Glutamatergic neuron (in vitro differentiated cells): Measurements from ENCODE around the gene UFSP1. TPM values are rescaled to one million over a fixed set of nuclear protein-coding genes. Genes with fewer than 3 reads are reported as not detected.
A peak's percentile ranks its signal among the peaks of the same experiment; 100 is the strongest.

Experiments
- DNase-seq: peaks from one replicate; pipeline ENCODE4 v3.0.0; 2022
- H3K27ac Mint-ChIP-seq: one replicate; pipeline ENCODE4 v1.8.0; 2020; ENCODE audit warnings: mild to moderate bottlenecking, mixed read lengths, inconsistent platforms; ENCODE audit not compliant: unreplicated experiment
- H3K27me3 Mint-ChIP-seq: one replicate; pipeline ENCODE4 v1.8.0; 2020; ENCODE audit warnings: mild to moderate bottlenecking, moderate library complexity, mixed read lengths, inconsistent platforms; ENCODE audit not compliant: unreplicated experiment
- H3K36me3 Mint-ChIP-seq: one replicate; pipeline ENCODE4 v1.8.0; 2020; ENCODE audit warnings: mild to moderate bottlenecking, mixed read lengths, inconsistent platforms; ENCODE audit not compliant: unreplicated experiment
- H3K4me1 Mint-ChIP-seq: one replicate; pipeline ENCODE4 v1.8.0; 2020; ENCODE audit warnings: mild to moderate bottlenecking, low read depth, mixed read lengths, inconsistent platforms; ENCODE audit not compliant: unreplicated experiment
- H3K4me3 Mint-ChIP-seq: one replicate; pipeline ENCODE4 v1.8.0; 2020; ENCODE audit warnings: mild to moderate bottlenecking, mixed read lengths, inconsistent platforms; ENCODE audit not compliant: unreplicated experiment
- H3K9me3 Mint-ChIP-seq: one replicate; pipeline ENCODE4 v1.8.0; 2020; ENCODE audit warnings: mild to moderate bottlenecking, moderate library complexity, mixed read lengths, inconsistent platforms; ENCODE audit not compliant: unreplicated experiment
- CTCF ChIP-seq: fragments of 200-600 bp; sonication (generic); IDR thresholded peaks from one replicate; pipeline ENCODE4 v1.5.0; 2021; ENCODE audit not compliant: partially characterized antibody, unreplicated experiment
- total RNA-seq: library from RNA; stranded (reverse); fragmentation: NEBNext Ultra II Directional; extraction: Animal tissue kit (Norgen Biotek cat#: 25700); gene quantifications from one replicate; pipeline ENCODE4 v1.2.1, GENCODE V29; 2021; ENCODE audit not compliant: unreplicated experiment

The UFSP1 gene
- total RNA-seq, 1 donor from 2014 or later, result 3.2 TPM

- peaks cover 4% of the 10 kb centered on the region for H3K27me3 Mint-ChIP-seq
- TF ChIP-seq CTCF, result no peak
- H3K36me3 Mint-ChIP-seq, result no peaks in the 10 kb centered on the region
- no peaks in the 10 kb centered on the region for H3K4me1 Mint-ChIP-seq
- H3K27ac Mint-ChIP-seq, result no peak overlapping the region
- H3K9me3 Mint-ChIP-seq, result peaks cover 1% of the 10 kb centered on the region
- no peak overlapping the region for H3K4me3 Mint-ChIP-seq
- DNase-seq, result no peak
Observed at GRCh38 chr7:100854146-100854895, 35.2 kb downstream of the UFSP1 start.

GRCh38 chr7:100852048-100852872 is 37.3 kb downstream of the UFSP1 start, which contains the start of gene SLC12A9:
SLC12A9 (plus strand) TSS chr7:100852713; CDS start chr7:100854198, 1,485 bp downstream.
- H3K36me3 Mint-ChIP-seq, result no peaks in the 10 kb centered on the region
- TF ChIP-seq CTCF, result peak; percentile 81

GRCh38 chr7:100847360-100847759 is 42.2 kb downstream of the UFSP1 start:
- no peak overlapping the region for H3K27ac Mint-ChIP-seq
- TF ChIP-seq CTCF, result no peak
- DNase-seq, result no peak
- peaks cover 1% of the 10 kb centered on the region for H3K9me3 Mint-ChIP-seq
- H3K36me3 Mint-ChIP-seq, result no peaks in the 10 kb centered on the region
- H3K4me1 Mint-ChIP-seq, result peaks cover 3% of the 10 kb centered on the region
- peaks cover 2% of the 10 kb centered on the region for H3K27me3 Mint-ChIP-seq
- no peak overlapping the region for H3K4me3 Mint-ChIP-seq

More at GRCh38 chr7:100852048-100852872, 37.3 kb downstream of the UFSP1 start, which contains the start of gene SLC12A9:
- peak; percentile 90 for DNase-seq
- Mint-ChIP-seq H3K27me3 (peaks cover 4% of the 10 kb centered on the region), H3K4me3 (peak within 1 kb of the TSS; percentile 92), H3K4me1 (no peaks in the 10 kb centered on the region), H3K27ac (peak within 1 kb of the TSS; percentile 28), H3K9me3 (peaks cover 1% of the 10 kb centered on the region)

- Mint-ChIP-seq H3K9me3 (peaks cover 6% of the 10 kb centered on the region), H3K4me3 (no peak overlapping the region), H3K4me1 (peaks cover 11% of the 10 kb centered on the region), H3K36me3 (no peaks in the 10 kb centered on the region), H3K27me3 (peaks cover 4% of the 10 kb centered on the region), H3K27ac (no peak overlapping the region)
- DNase-seq, result no peak
- no peak for TF ChIP-seq CTCF
Observed at GRCh38 chr7:100840470-100841100, 48.9 kb downstream of the UFSP1 start.
